ENCODE measurements around the gene TNIK. TPM values are rescaled to one million over a fixed set of nuclear protein-coding genes. Genes with fewer than 3 reads are reported as not detected.

The TNIK gene
- total RNA-seq, 1 donor from 2014 or later: 35.3 TPM

DNA sequence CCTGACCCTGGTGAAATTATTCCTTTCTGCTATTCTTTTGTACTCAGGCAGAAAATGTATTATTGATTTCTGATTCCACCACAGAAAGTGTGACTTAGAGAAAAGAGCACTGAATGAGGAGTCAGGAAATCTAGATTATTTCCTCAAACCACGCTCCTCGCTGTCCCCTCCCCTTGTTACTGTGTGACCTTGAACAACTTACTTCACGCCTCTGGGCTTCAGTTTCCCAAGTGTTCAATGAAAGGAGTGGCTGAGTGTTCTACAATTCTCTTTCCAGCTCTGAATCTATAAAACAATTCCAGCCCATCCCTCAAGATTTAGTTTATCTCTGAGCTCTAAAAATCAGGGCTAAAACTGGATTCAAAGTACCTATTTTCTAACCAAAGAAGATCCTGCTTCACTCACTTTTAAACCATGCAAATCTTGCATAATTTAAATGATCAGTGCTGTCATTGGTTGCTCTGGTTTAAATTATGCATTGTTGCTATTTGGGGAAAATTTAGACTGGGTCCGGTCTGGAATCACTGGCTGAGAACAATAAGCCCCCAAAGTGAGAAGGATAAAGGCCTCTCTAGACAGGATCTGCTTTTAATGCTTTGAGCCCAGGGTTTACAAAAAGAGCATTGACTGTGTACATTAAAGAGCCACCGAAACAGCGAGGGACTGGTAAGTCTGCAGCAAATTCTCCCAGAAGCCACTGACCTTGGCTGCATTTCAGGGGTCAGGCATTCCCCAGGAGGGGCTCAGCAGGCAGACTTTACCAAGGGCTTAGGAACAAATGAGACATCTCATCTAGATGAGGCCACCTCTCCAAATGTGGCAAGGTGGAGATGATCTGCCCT is 3.2 kb downstream of the TNIK start:
- no peak overlapping the region for H3K27ac ChIP-seq
- intact Hi-C loops (cut with DNase I): no loop called here

DNA sequence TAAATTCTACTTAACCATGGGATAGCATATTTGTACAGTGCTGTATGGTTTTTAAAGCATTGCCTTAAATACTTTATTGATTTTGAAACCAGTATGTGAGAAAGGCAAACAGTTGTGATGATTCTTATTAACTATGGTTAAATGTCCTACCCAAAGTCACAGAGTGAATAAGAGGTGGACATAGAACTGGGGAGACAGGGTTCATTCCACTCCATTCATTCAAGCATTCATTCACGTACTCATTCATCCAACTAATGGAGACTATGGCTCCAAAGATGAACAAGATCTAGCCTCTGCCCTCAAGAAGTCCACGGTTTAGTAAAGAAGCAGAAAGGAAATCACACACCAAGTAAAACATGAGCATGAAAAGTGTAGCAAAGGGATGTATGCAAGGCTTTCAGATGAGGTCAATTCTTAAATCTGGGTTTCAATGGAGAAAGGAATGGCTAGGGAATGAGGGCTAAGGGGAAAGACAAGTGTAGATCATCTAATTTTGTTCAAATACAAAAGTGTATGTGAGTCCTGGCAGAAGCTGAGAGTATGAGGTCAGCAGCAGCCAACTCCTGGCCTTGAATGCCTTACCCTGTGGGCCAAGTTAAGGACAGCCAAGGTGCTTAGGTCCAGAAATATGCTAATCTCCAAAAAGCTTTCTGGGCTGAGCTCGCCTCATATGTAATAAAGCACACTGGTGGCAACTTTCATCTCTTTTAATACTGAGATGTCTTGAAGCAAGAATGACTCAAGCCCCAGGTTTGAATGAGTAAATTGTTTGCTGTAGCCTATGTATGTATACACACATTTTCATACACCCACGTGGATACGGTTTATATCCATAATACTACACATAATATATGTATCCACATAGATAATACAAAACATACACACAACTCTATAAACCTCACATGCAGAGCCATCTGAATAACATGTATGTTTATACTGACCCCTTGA is 4.3 kb downstream of the TNIK start:
- Histone ChIP-seq H3K4me1 (peaks cover 10% of the 10 kb centered on the region), H3K27me3 (no peaks in the 10 kb centered on the region), H3K27ac (no peak overlapping the region), H3K9me3 (no peaks in the 10 kb centered on the region), H3K4me3 (no peak overlapping the region), H3K36me3 (no peaks in the 10 kb centered on the region)
- ATAC-seq (no peak), DNase-seq (no peak)
- TF ChIP-seq, protein P1, sequence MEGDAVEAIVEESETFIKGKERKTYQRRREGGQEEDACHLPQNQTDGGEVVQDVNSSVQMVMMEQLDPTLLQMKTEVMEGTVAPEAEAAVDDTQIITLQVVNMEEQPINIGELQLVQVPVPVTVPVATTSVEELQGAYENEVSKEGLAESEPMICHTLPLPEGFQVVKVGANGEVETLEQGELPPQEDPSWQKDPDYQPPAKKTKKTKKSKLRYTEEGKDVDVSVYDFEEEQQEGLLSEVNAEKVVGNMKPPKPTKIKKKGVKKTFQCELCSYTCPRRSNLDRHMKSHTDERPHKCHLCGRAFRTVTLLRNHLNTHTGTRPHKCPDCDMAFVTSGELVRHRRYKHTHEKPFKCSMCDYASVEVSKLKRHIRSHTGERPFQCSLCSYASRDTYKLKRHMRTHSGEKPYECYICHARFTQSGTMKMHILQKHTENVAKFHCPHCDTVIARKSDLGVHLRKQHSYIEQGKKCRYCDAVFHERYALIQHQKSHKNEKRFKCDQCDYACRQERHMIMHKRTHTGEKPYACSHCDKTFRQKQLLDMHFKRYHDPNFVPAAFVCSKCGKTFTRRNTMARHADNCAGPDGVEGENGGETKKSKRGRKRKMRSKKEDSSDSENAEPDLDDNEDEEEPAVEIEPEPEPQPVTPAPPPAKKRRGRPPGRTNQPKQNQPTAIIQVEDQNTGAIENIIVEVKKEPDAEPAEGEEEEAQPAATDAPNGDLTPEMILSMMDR (IDR thresholded peaks at IDR 0.05): no peak
- intact Hi-C loops (cut with DNase I): no loop called here

More for the DNA sequence above, 3.2 kb downstream of the TNIK start:
- peaks cover 14% of the 10 kb centered on the region for H3K4me1 ChIP-seq
- peak overlapping the region; percentile 78 for H3K4me3 ChIP-seq
- no peaks in the 10 kb centered on the region for H3K9me3 ChIP-seq
- DNase-seq: no peak
- no peaks in the 10 kb centered on the region for H3K36me3 ChIP-seq
- TF ChIP-seq, protein P1 (IDR thresholded peaks at IDR 0.05): no peak
- H3K27me3 ChIP-seq: no peaks in the 10 kb centered on the region
- no peak for ATAC-seq

- Histone ChIP-seq H3K27ac (no peak overlapping the region), H3K9me3 (no peaks in the 10 kb centered on the region), H3K4me1 (peaks cover 10% of the 10 kb centered on the region), H3K27me3 (no peaks in the 10 kb centered on the region), H3K36me3 (no peaks in the 10 kb centered on the region), H3K4me3 (no peak overlapping the region)
- DNase-seq: no peak
- intact Hi-C loops (cut with DNase I): no loop called here
- TF ChIP-seq, protein P1 (IDR thresholded peaks at IDR 0.05): no peak
- ATAC-seq: no peak
Observed at GRCh38 chr3:171454041-171454440, 6.2 kb downstream of the TNIK start.

DNA sequence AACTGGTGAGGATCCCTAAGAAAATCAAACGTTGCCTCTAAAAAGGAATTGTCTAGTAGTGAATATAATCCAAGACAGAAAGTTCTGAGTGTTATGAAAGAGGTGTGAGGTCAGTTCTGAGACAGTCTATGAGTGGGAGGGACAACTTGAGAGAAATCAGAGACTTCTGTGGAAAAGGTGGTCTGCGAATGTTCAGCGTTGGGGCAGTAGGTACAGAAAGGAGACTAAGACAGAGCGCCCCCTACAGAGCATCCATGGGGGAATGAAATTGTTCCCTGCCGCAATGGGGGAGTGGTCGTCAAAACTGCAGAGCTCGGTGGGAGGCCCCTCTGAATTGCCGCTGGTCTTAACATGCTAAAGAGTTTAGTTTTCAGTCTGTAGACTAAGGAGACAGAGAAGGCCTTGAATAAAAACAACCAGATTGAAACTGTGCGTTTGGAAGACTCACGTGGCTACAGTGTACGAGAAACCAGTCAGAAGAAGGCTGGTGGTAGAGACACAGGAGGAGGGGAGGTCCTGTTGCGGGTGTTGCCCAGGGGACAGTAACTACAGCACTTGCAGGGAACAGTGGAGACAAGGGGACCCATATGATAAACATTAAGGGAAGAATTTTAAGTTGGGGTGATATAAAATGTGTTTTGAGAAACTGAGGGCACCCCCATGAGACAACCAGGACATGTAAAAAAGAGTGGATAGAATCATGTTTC is 6.9 kb downstream of the TNIK start:
- no peak overlapping the region for H3K27ac ChIP-seq
- no peaks in the 10 kb centered on the region for H3K27me3 ChIP-seq
- no peaks in the 10 kb centered on the region for H3K36me3 ChIP-seq
- intact Hi-C loops (cut with DNase I): no loop called here
- TF ChIP-seq, protein P1 (IDR thresholded peaks at IDR 0.05): no peak
- peaks cover 10% of the 10 kb centered on the region for H3K4me1 ChIP-seq
- H3K4me3 ChIP-seq: no peak overlapping the region
- H3K9me3 ChIP-seq: no peaks in the 10 kb centered on the region
- DNase-seq: no peak
- no peak for ATAC-seq

- no peak for ATAC-seq
- intact Hi-C loops (cut with DNase I): no loop called here
- peaks cover 7% of the 10 kb centered on the region for H3K4me1 ChIP-seq
Observed at GRCh38 chr3:171452328-171452727, 7.9 kb downstream of the TNIK start.

More at GRCh38 chr3:171452328-171452727, 7.9 kb downstream of the TNIK start:
- H3K9me3 ChIP-seq: no peaks in the 10 kb centered on the region
- no peaks in the 10 kb centered on the region for H3K36me3 ChIP-seq
- H3K27ac ChIP-seq: no peak overlapping the region
- no peaks in the 10 kb centered on the region for H3K27me3 ChIP-seq
- H3K4me3 ChIP-seq: no peak overlapping the region
- TF ChIP-seq, protein P1 (IDR thresholded peaks at IDR 0.05): no peak
- DNase-seq: no peak

All from upper lobe of right lung (tissue), 1 donor.